Measurements from ENCODE around the gene LRG1.

DNA sequence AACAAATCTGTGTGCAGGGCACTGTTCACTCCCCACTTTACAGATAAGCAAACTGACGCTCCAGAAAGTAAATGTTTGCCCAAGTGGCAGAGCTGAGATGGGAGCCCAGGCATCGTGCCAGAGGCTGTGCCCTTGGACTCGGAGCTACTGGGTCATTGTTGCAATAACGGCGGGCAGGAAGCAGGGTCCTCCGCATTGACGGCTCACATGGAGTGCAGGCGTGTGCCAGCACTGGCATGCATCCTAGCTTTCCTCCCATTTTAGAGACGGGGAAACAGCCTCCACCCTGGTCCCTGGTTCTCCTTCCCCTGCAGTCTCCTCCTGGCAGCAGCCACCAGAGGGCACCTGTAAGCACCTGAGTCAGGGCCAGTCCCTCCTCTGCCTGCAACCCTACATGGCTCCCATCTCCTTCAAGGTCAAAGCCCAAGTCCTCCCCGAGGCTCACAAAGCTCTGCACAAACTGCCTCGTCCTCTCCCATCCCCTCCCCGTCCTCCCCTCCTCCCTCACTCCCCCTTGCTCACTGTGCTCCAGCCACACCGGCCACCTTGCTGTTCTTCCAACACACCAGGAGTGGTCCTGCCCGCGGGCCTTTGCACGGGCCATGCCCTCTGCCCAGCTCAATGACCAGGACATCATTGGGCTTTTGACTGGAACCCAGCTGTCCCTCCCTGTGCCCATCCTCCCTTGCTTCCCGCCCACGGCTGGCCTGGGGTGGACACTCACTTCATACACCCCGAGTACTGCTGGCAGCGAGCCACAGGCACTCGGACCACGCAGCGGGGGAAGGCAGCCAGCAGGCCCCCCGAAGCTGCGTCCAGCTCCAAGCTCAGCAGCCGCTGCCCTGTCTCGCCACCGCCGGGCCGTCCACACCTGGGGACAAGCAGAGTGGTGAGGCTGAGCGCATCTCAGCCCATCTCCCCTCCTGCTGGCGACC, 7.7 kb upstream of the LRG1 start:
- no peak for TF ChIP-seq POLR2AphosphoS5 (IDR thresholded peaks at IDR 0.05; ENCODE audit: low read depth, low read length)
- no peak for TF ChIP-seq TAF1 (IDR thresholded peaks at IDR 0.05; ENCODE audit: borderline replicate concordance, insufficient read depth, low read length)
- TF ChIP-seq, protein P1, sequence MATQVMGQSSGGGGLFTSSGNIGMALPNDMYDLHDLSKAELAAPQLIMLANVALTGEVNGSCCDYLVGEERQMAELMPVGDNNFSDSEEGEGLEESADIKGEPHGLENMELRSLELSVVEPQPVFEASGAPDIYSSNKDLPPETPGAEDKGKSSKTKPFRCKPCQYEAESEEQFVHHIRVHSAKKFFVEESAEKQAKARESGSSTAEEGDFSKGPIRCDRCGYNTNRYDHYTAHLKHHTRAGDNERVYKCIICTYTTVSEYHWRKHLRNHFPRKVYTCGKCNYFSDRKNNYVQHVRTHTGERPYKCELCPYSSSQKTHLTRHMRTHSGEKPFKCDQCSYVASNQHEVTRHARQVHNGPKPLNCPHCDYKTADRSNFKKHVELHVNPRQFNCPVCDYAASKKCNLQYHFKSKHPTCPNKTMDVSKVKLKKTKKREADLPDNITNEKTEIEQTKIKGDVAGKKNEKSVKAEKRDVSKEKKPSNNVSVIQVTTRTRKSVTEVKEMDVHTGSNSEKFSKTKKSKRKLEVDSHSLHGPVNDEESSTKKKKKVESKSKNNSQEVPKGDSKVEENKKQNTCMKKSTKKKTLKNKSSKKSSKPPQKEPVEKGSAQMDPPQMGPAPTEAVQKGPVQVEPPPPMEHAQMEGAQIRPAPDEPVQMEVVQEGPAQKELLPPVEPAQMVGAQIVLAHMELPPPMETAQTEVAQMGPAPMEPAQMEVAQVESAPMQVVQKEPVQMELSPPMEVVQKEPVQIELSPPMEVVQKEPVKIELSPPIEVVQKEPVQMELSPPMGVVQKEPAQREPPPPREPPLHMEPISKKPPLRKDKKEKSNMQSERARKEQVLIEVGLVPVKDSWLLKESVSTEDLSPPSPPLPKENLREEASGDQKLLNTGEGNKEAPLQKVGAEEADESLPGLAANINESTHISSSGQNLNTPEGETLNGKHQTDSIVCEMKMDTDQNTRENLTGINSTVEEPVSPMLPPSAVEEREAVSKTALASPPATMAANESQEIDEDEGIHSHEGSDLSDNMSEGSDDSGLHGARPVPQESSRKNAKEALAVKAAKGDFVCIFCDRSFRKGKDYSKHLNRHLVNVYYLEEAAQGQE (IDR thresholded peaks at IDR 0.05; ENCODE audit: insufficient read depth in 1 of 2, low read depth in 2 of 2, low read length in 2 of 2) = no peak
- TF ChIP-seq SIN3A (IDR thresholded peaks at IDR 0.05; ENCODE audit: borderline replicate concordance, insufficient read depth, low read length) = no peak
- TF ChIP-seq FOXP2 (optimal IDR thresholded peaks at IDR 0.05; ENCODE audit: borderline replicate concordance, extremely low read depth, extremely low read length, insufficient read depth) = no peak

Data from PFSK-1 (cell line).